Measurements from ENCODE around the gene HSD17B14. TPM values are rescaled to one million over a fixed set of nuclear protein-coding genes. Genes with fewer than 3 reads are reported as not detected.

Gene HSD17B14
- total and polyA plus RNA-seq, 2 of the 13 experiments (the other 11 are each of a cell fraction or from before 2014, with no cell fraction given), result 0.58 to 1.2 TPM

- no peaks in the 10 kb centered on the region for H3K79me2 ChIP-seq (ENCODE audit: insufficient read depth, low read length)
- ChIA-PET POLR2A (interaction anchor here (0.8 to 1.6 kb wide), 5 partner anchors 11 to 64 kb away, joined by 3 to 4 read pairs (median 4); no protein-coding TSS in a partner anchor), CTCF (ENCODE audit: low intra/inter-chr PET ratio, low total read pairs) (interaction anchor here (1.3 kb wide), 1 partner anchor 46 kb away, joined by 6 read pairs; no protein-coding TSS in a partner anchor)
- peak overlapping the region; percentile 41; the same call in 1 of the 2 replicates for H3K4me2 ChIP-seq (ENCODE audit: low read depth, low read length)
- no TSS peak for BruUV-seq (replicated peaks)
- H4K20me1 ChIP-seq (ENCODE audit: insufficient read depth, low read length), result no peaks in the 10 kb centered on the region
- 13% methylated on average over 5 of the region's 5 CpGs for WGBS (ENCODE audit: low lambda C conversion rate)
- FAIRE-seq, result no peak
- H2AFZ ChIP-seq (ENCODE audit: low read length), result no peak overlapping the region
- no peak overlapping the region for H3K4me3 ChIP-seq (replicated peaks in 1 of 3; ENCODE audit: insufficient read depth in 1 of 3, low read depth in 2 of 3, low read length in 3 of 3)
- H3K9ac ChIP-seq (ENCODE audit: insufficient read depth, low read depth, low read length), result no peak overlapping the region
- no peaks in the 10 kb centered on the region; a peak in 1 of 5 replicates for H3K27me3 ChIP-seq (ENCODE audit: control insufficient read depth in 1 of 2, insufficient read depth in 2 of 2, low read length in 2 of 2)
- H3K4me1 ChIP-seq (ENCODE audit: insufficient read depth, low read length), result peaks cover 37% of the 10 kb centered on the region
- H3K27ac ChIP-seq (ENCODE audit: extremely low read length, insufficient read depth, low read length), result no peak overlapping the region
- no peaks in the 10 kb centered on the region for H3K9me3 ChIP-seq (ENCODE audit: low read length)
- DNase-seq (ENCODE audit: low spot score), result no peak
- in situ Hi-C loops (cut with HindIII; ENCODE audit: extremely low pct_ligation_motif_present, low pct_unique_long_range_greater_than_20kb), result loop anchor here (10.0 kb wide), 1 partner anchor 110 kb away; the partner anchor contains the start of gene NTN5
- H3K36me3 ChIP-seq (replicated peaks in 1 of 2; ENCODE audit: control insufficient read depth in 1 of 2, insufficient read depth in 2 of 2, low read length in 2 of 2), result no peaks in the 10 kb centered on the region
- intact Hi-C loops (cut with micrococcal nuclease; ENCODE audit: unreplicated experiment), result loop anchor here (1.0 to 10.0 kb wide), 2 partner anchors 109 to 180 kb away; partner anchors contain the start of gene FTL
- peak; percentile 76 for ATAC-seq
- TF ChIP-seq SMC3 (IDR thresholded peaks at IDR 0.05; ENCODE audit: low read length), result peak; percentile 69
- TF ChIP-seq FOXP1 (IDR thresholded peaks at IDR 0.05), result no peak
- peak; percentile 67 for TF ChIP-seq FOXP1 (CRISPR knock-in tag; IDR thresholded peaks at IDR 0.05)
- peak; percentile 85 for TF ChIP-seq BHLHE40 (IDR thresholded peaks at IDR 0.05; ENCODE audit: low read length)
- TF ChIP-seq ZNF276 (CRISPR knock-in tag; IDR thresholded peaks at IDR 0.05; ENCODE audit: low read depth), result peak; percentile 73; the same call in 1 of the 2 replicates
- TF ChIP-seq TARDBP (CRISPR knock-in tag; IDR thresholded peaks at IDR 0.05), result no peak
- no peak for TF ChIP-seq SOX13 (IDR thresholded peaks at IDR 0.05)
- peak in 1 of 2 experiments; percentile 18; a peak in 1 of 4 replicates for TF ChIP-seq SOX13 (CRISPR knock-in tag; conservative IDR thresholded peaks at IDR 0.05 in 1 of 2, IDR thresholded peaks at IDR 0.05 in 1 of 2)
- TF ChIP-seq THAP8 (CRISPR knock-in tag; IDR thresholded peaks at IDR 0.05; ENCODE audit: borderline replicate concordance), result no peak
- TF ChIP-seq ELF3 (CRISPR knock-in tag; IDR thresholded peaks at IDR 0.05), result 0 out of 2 replicates have a peak, but pooled peaks have one; percentile 25
- no peak for TF ChIP-seq ZBTB7A (CRISPR knock-in tag; IDR thresholded peaks at IDR 0.05)
- TF ChIP-seq MED1 (CRISPR knock-in tag; IDR thresholded peaks at IDR 0.05), result 0 out of 2 replicates have a peak, but pooled peaks have one; percentile 15
- 0 out of 2 replicates have a peak, but pooled peaks have one; percentile 27 for TF ChIP-seq ZNF580 (CRISPR knock-in tag; IDR thresholded peaks at IDR 0.05; ENCODE audit: borderline replicate concordance, low read depth)
- TF ChIP-seq ZNF652 (CRISPR knock-in tag; IDR thresholded peaks at IDR 0.05; ENCODE audit: borderline replicate concordance, low read depth), result 0 out of 2 replicates have a peak, but pooled peaks have one; percentile 18
- no peak for TF ChIP-seq RARA (CRISPR knock-in tag; IDR thresholded peaks at IDR 0.05)
- no peak for TF ChIP-seq ZNF703 (CRISPR knock-in tag; IDR thresholded peaks at IDR 0.05; ENCODE audit: borderline replicate concordance)
- no peak for TF ChIP-seq YEATS4 (CRISPR knock-in tag; IDR thresholded peaks at IDR 0.05; ENCODE audit: borderline replicate concordance)
- TF ChIP-seq TBX3 (IDR thresholded peaks at IDR 0.05; ENCODE audit: borderline replicate concordance), result no peak
- TF ChIP-seq STAG1 (CRISPR knock-in tag; IDR thresholded peaks at IDR 0.05), result peak; percentile 85
- peak; percentile 79 for TF ChIP-seq CTCF (CRISPR knock-in tag; IDR thresholded peaks at IDR 0.05)
- TF ChIP-seq RAD21 (CRISPR knock-in tag; IDR thresholded peaks at IDR 0.05), result peak; percentile 60; the same call in 1 of the 2 replicates
- TF ChIP-seq NCOA1 (CRISPR knock-in tag; IDR thresholded peaks at IDR 0.05), result no peak
- no peak for TF ChIP-seq SALL1 (CRISPR knock-in tag; IDR thresholded peaks at IDR 0.05)
Measured at GRCh38 chr19:48784527-48784926, 51.8 kb downstream of the HSD17B14 start.

All from HepG2 (cell line).